HepG2 (cell line): Measurements from ENCODE around the gene SMIM29.

ENCODE experiments used
- GABPA ChIP-seq, 2 experiments: IDR thresholded peaks; 2 replicates each; pipeline ENCODE4 v1.6.1; 2011 to 2016; ENCODE audit warnings: low read depth in 2 of 2, low read length in 1 of 2, missing biosample characterization in 1 of 2, missing genetic modification characterization in 1 of 2
- IRF2 ChIP-seq: IDR thresholded peaks from 2 replicates; pipeline ENCODE4 v1.6.1; 2018; ENCODE audit warnings: missing genetic modification reagents, missing compliant biosample characterization
- PHF8 ChIP-seq: sonication (generic); formaldehyde crosslinking; IDR thresholded peaks from 2 replicates; pipeline ENCODE4 v1.5.0; 2020; ENCODE audit warnings: missing genetic modification reagents
- SOX5 ChIP-seq: IDR thresholded peaks from 2 replicates; pipeline ENCODE4 v1.6.1; 2016; ENCODE audit warnings: borderline replicate concordance

DNA sequence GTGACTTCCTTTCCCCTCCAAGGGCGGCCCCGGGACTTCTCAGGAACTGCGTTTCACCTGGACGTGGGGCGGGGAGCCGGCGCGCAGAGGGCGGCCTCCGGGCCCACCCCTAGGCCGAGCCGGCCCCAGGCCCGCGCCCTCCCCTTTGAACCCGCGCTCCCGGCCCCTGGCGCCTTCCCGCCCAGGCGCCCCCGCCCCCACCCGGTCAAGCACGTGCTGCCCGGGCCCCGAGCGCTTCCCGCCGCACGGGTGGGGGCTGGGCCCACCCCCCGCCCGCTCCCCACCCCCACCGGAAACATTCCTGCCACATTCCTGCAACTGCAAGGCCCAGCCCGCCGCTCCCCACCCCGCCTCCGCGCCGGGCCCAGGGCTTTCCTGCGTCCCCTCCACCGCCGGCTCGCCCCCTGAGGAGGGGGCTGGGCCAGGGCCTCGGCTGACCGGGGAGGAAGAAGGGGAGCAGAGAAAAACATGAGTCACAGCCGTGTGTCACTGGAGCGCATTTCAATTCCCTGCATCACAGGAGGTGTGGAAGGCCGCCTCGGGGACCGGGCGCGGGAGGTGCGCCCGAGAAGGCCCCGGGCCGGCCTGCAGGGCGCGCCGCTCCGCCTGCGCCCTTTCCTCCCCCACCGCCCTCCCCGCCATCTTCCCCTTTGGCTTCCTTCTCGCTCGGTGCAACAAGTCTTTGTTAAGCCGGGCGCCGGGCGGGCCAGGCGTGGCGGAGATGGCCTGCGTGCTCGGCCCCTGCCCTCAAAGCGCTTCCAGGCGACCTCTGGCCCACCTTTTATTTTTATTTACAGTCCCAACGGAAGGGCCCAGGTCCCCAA is 13.3 kb downstream of the SMIM29 start:
- TF ChIP-seq PHF8 (no peak; the same call in 1 of the 2 replicates), GABPA (IDR thresholded peaks at IDR 0.05; ENCODE audit: low read depth, low read length) (no peak), GABPA (CRISPR knock-in tag; IDR thresholded peaks at IDR 0.05; ENCODE audit: low read depth) (no peak), SOX5 (no peak), IRF2 (CRISPR knock-in tag) (no peak)
